ENCODE results near the gene CASQ2. TPM values are rescaled to one million over a fixed set of nuclear protein-coding genes. Genes with fewer than 3 reads are reported as not detected.
"Not testable (repeated sequence)": the region's sequence is repeated elsewhere in the genome, so short reads cannot be mapped to it uniquely, and the experiment has no call there.

The CASQ2 gene
- total and polyA plus RNA-seq, 2 of the 13 experiments (the other 11 are each of a cell fraction or from before 2014, with no cell fraction given), result not detected

DNA sequence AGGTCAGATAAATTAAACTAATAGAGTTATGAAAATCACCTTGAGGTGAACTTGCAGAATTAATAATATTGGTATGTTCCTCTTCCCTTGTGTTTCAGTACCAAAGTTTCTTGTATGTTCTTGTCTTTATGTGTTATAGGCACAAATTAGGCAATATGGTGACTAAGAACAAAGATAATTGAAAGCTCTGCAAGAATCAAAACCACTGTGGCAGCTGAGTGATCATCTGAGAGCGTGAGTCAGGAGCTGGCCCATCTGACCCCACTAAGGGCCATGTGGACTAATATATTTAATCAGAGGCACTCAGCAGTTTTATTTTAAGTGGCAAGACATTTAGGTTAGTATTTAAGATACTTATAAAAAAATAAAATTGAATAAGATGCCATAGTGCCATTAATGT is 12.8 kb upstream of the CASQ2 start (continued):
- TF ChIP-seq, protein P1, sequence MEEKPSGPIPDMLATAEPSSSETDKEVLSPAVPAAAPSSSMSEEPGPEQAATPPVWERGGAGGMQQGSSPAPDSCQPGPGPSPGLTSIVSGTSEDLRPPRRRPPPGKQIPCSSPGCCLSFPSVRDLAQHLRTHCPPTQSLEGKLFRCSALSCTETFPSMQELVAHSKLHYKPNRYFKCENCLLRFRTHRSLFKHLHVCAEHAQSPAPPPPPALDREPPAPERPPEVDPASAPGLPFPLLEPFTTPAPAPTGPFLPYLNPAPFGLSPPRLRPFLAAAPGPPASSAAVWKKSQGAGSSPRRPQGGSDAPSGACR (CRISPR knock-in tag; IDR thresholded peaks at IDR 0.05), result no peak

DNA sequence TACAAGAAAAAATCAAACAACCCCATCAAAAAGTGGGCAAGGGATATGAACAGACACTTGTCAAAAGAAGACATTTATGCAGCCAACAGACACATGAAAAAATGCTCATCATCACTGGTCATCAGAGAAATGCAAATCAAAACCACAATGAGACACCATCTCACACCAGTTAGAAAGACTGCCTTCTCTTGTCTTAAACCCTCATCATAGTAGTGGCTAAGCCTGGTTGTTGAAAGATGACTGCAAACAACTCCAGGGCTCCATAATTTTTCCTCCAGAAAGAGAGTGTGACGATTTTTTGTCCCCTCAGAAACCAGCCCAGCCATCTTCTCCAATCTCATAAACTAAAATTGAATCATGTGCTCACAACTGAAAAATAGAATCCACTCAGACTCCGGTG is 12.1 kb upstream of the CASQ2 start:
- H2AFZ ChIP-seq (ENCODE audit: low read length); H3K79me2 ChIP-seq (ENCODE audit: insufficient read depth, low read length); ATAC-seq; H3K4me2 ChIP-seq (ENCODE audit: low read depth, low read length); H3K27ac ChIP-seq (ENCODE audit: extremely low read length, insufficient read depth, low read length); BruUV-seq (replicated peaks); in situ Hi-C loops (cut with HindIII; ENCODE audit: extremely low pct_ligation_motif_present, low pct_unique_long_range_greater_than_20kb); H3K4me3 ChIP-seq (replicated peaks in 1 of 3; ENCODE audit: insufficient read depth in 1 of 3, low read depth in 2 of 3, low read length in 3 of 3); CTCF ChIA-PET (ENCODE audit: low intra/inter-chr PET ratio, low total read pairs); H3K36me3 ChIP-seq (replicated peaks in 1 of 2; ENCODE audit: control insufficient read depth in 1 of 2, insufficient read depth in 2 of 2, low read length in 2 of 2); FAIRE-seq; H4K20me1 ChIP-seq (ENCODE audit: insufficient read depth, low read length); H3K27me3 ChIP-seq (ENCODE audit: control insufficient read depth in 1 of 2, insufficient read depth in 2 of 2, low read length in 2 of 2); H3K4me1 ChIP-seq (ENCODE audit: insufficient read depth, low read length); DNase-seq (ENCODE audit: low spot score); intact Hi-C loops (cut with micrococcal nuclease; ENCODE audit: unreplicated experiment); POLR2A ChIA-PET; H3K9me3 ChIP-seq (ENCODE audit: low read length); H3K9ac ChIP-seq (ENCODE audit: insufficient read depth, low read depth, low read length): not testable (repeated sequence)
- 0% methylated on average over 2 of the region's 2 CpGs for WGBS (ENCODE audit: low lambda C conversion rate)

DNA sequence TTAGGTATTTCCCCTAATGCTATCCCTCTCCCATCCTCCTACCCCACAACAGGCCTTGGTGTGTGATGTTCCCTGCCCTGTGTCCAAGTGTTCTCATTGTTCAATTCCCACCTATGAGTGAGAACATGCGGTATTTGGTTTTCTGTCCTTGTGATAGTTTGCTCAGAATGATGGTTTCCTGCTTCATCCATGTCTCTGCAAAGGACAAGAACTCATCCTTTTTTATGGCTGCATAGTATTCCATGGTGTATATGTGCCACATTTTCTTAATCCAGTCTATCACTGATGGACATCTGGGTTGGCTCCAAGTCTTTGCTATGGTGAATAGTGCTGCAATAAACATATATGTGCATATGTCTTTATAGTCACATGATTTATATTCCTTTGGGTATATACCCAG is 10.6 kb upstream of the CASQ2 start:
- H3K27ac ChIP-seq (ENCODE audit: extremely low read length, insufficient read depth, low read length); POLR2A ChIA-PET; ATAC-seq; H4K20me1 ChIP-seq (ENCODE audit: insufficient read depth, low read length); CTCF ChIA-PET (ENCODE audit: low intra/inter-chr PET ratio, low total read pairs); H3K9me3 ChIP-seq (ENCODE audit: low read length); H3K4me1 ChIP-seq (ENCODE audit: insufficient read depth, low read length); FAIRE-seq; H3K4me2 ChIP-seq (ENCODE audit: low read depth, low read length); H3K79me2 ChIP-seq (ENCODE audit: insufficient read depth, low read length); in situ Hi-C loops (cut with HindIII; ENCODE audit: extremely low pct_ligation_motif_present, low pct_unique_long_range_greater_than_20kb); intact Hi-C loops (cut with micrococcal nuclease; ENCODE audit: unreplicated experiment); H3K36me3 ChIP-seq (replicated peaks in 1 of 2; ENCODE audit: control insufficient read depth in 1 of 2, insufficient read depth in 2 of 2, low read length in 2 of 2); BruUV-seq (replicated peaks); H3K27me3 ChIP-seq (ENCODE audit: control insufficient read depth in 1 of 2, insufficient read depth in 2 of 2, low read length in 2 of 2); H3K9ac ChIP-seq (ENCODE audit: insufficient read depth, low read depth, low read length); DNase-seq (ENCODE audit: low spot score); H3K4me3 ChIP-seq (replicated peaks in 1 of 3; ENCODE audit: insufficient read depth in 1 of 3, low read depth in 2 of 3, low read length in 3 of 3); H2AFZ ChIP-seq (ENCODE audit: low read length): not testable (repeated sequence)
- WGBS (ENCODE audit: low lambda C conversion rate), result 4% methylated on average over 1 of the region's 1 CpG
